ENCODE data around the gene CHD5.

CHD5 gene

GRCh38 chr1:6130036-6130435 lies 50.1 kb downstream of the CHD5 start:
- Histone ChIP-seq H2AFZ (ENCODE audit: low read length, unreplicated experiment) (no peak overlapping the region), H3K36me3 (ENCODE audit: insufficient read depth, low read length) (no peaks in the 10 kb centered on the region), H3K27me3 (ENCODE audit: insufficient read depth, low read length) (peaks cover 15% of the 10 kb centered on the region; the same call in 1 of the 2 replicates), H3K4me3 (ENCODE audit: low read depth, low read length) (no peak overlapping the region), H3K27ac (ENCODE audit: low read depth, low read length) (no peak overlapping the region), H3K4me1 (ENCODE audit: control insufficient read depth, insufficient read depth, low read length, unreplicated experiment) (no peaks in the 10 kb centered on the region), H3K79me2 (ENCODE audit: control insufficient read depth, insufficient read depth, low read length, unreplicated experiment) (no peaks in the 10 kb centered on the region)

- peaks cover 14% of the 10 kb centered on the region; the same call in 1 of the 2 replicates for H3K27me3 ChIP-seq (ENCODE audit: insufficient read depth, low read length)
- no peak overlapping the region for H3K27ac ChIP-seq (ENCODE audit: low read depth, low read length)
- H3K4me3 ChIP-seq (ENCODE audit: low read depth, low read length): no peak overlapping the region
- H3K79me2 ChIP-seq (ENCODE audit: control insufficient read depth, insufficient read depth, low read length, unreplicated experiment): no peaks in the 10 kb centered on the region
- no peaks in the 10 kb centered on the region for H3K36me3 ChIP-seq (ENCODE audit: insufficient read depth, low read length)
- H2AFZ ChIP-seq (ENCODE audit: low read length, unreplicated experiment): no peak overlapping the region
- no peaks in the 10 kb centered on the region for H3K4me1 ChIP-seq (ENCODE audit: control insufficient read depth, insufficient read depth, low read length, unreplicated experiment)
Measured at GRCh38 chr1:6129313-6129712, 50.8 kb downstream of the CHD5 start.

- no peaks in the 10 kb centered on the region for H3K79me2 ChIP-seq (ENCODE audit: control insufficient read depth, insufficient read depth, low read length, unreplicated experiment)
- no peaks in the 10 kb centered on the region for H3K36me3 ChIP-seq (ENCODE audit: insufficient read depth, low read length)
- no peak overlapping the region for H2AFZ ChIP-seq (ENCODE audit: low read length, unreplicated experiment)
- no peaks in the 10 kb centered on the region for H3K4me1 ChIP-seq (ENCODE audit: control insufficient read depth, insufficient read depth, low read length, unreplicated experiment)
- no peak overlapping the region for H3K27ac ChIP-seq (ENCODE audit: low read depth, low read length)
- H3K4me3 ChIP-seq (ENCODE audit: low read depth, low read length): no peak overlapping the region
- H3K27me3 ChIP-seq (ENCODE audit: insufficient read depth, low read length): peaks cover 10% of the 10 kb centered on the region; the same call in 1 of the 2 replicates
Measured at GRCh38 chr1:6128276-6129081, 51.6 kb downstream of the CHD5 start.

- peaks cover 3% of the 10 kb centered on the region; the same call in 1 of the 2 replicates for H3K27me3 ChIP-seq (ENCODE audit: insufficient read depth, low read length)
- H3K79me2 ChIP-seq (ENCODE audit: control insufficient read depth, insufficient read depth, low read length, unreplicated experiment): no peaks in the 10 kb centered on the region
- H3K27ac ChIP-seq (ENCODE audit: low read depth, low read length): no peak overlapping the region
- no peak overlapping the region for H2AFZ ChIP-seq (ENCODE audit: low read length, unreplicated experiment)
- H3K4me3 ChIP-seq (ENCODE audit: low read depth, low read length): no peak overlapping the region
- no peaks in the 10 kb centered on the region for H3K4me1 ChIP-seq (ENCODE audit: control insufficient read depth, insufficient read depth, low read length, unreplicated experiment)
- H3K36me3 ChIP-seq (ENCODE audit: insufficient read depth, low read length): no peaks in the 10 kb centered on the region
Measured at GRCh38 chr1:6127587-6128163, 52.4 kb downstream of the CHD5 start.

GRCh38 chr1:6126521-6127067 lies 53.5 kb downstream of the CHD5 start:
- Histone ChIP-seq H3K27ac (ENCODE audit: low read depth, low read length) (no peak overlapping the region), H3K79me2 (ENCODE audit: control insufficient read depth, insufficient read depth, low read length, unreplicated experiment) (no peaks in the 10 kb centered on the region), H2AFZ (ENCODE audit: low read length, unreplicated experiment) (no peak overlapping the region), H3K36me3 (ENCODE audit: insufficient read depth, low read length) (no peaks in the 10 kb centered on the region), H3K4me3 (ENCODE audit: low read depth, low read length) (no peak overlapping the region), H3K27me3 (ENCODE audit: insufficient read depth, low read length) (peaks cover 2% of the 10 kb centered on the region; the same call in 1 of the 2 replicates), H3K4me1 (ENCODE audit: control insufficient read depth, insufficient read depth, low read length, unreplicated experiment) (no peaks in the 10 kb centered on the region)

GRCh38 chr1:6126028-6126427 lies 54.1 kb downstream of the CHD5 start:
- no peaks in the 10 kb centered on the region for H3K79me2 ChIP-seq (ENCODE audit: control insufficient read depth, insufficient read depth, low read length, unreplicated experiment)
- no peaks in the 10 kb centered on the region for H3K4me1 ChIP-seq (ENCODE audit: control insufficient read depth, insufficient read depth, low read length, unreplicated experiment)
- H3K36me3 ChIP-seq (ENCODE audit: insufficient read depth, low read length): no peaks in the 10 kb centered on the region
- no peaks in the 10 kb centered on the region for H3K27me3 ChIP-seq (ENCODE audit: insufficient read depth, low read length)
- H3K4me3 ChIP-seq (ENCODE audit: low read depth, low read length): no peak overlapping the region
- no peak overlapping the region for H3K27ac ChIP-seq (ENCODE audit: low read depth, low read length)
- no peak overlapping the region for H2AFZ ChIP-seq (ENCODE audit: low read length, unreplicated experiment)

- H3K27me3 ChIP-seq (ENCODE audit: insufficient read depth, low read length): no peaks in the 10 kb centered on the region
- H2AFZ ChIP-seq (ENCODE audit: low read length, unreplicated experiment): no peak overlapping the region
- H3K27ac ChIP-seq (ENCODE audit: low read depth, low read length): no peak overlapping the region
- H3K79me2 ChIP-seq (ENCODE audit: control insufficient read depth, insufficient read depth, low read length, unreplicated experiment): no peaks in the 10 kb centered on the region
- H3K4me1 ChIP-seq (ENCODE audit: control insufficient read depth, insufficient read depth, low read length, unreplicated experiment): no peaks in the 10 kb centered on the region
- no peak overlapping the region for H3K4me3 ChIP-seq (ENCODE audit: low read depth, low read length)
- H3K36me3 ChIP-seq (ENCODE audit: insufficient read depth, low read length): no peaks in the 10 kb centered on the region
Measured at GRCh38 chr1:6125366-6125765, 54.8 kb downstream of the CHD5 start.

GRCh38 chr1:6124746-6125365 lies 55.3 kb downstream of the CHD5 start:
- H3K27me3 ChIP-seq (ENCODE audit: insufficient read depth, low read length): no peaks in the 10 kb centered on the region

GRCh38 chr1:6124341-6124740 lies 55.8 kb downstream of the CHD5 start:
- no peak overlapping the region for H2AFZ ChIP-seq (ENCODE audit: low read length, unreplicated experiment)
- no peaks in the 10 kb centered on the region for H3K36me3 ChIP-seq (ENCODE audit: insufficient read depth, low read length)
- no peaks in the 10 kb centered on the region for H3K4me1 ChIP-seq (ENCODE audit: control insufficient read depth, insufficient read depth, low read length, unreplicated experiment)
- no peaks in the 10 kb centered on the region for H3K27me3 ChIP-seq (ENCODE audit: insufficient read depth, low read length)
- no peaks in the 10 kb centered on the region for H3K79me2 ChIP-seq (ENCODE audit: control insufficient read depth, insufficient read depth, low read length, unreplicated experiment)
- no peak overlapping the region for H3K27ac ChIP-seq (ENCODE audit: low read depth, low read length)
- no peak overlapping the region for H3K4me3 ChIP-seq (ENCODE audit: low read depth, low read length)

More at GRCh38 chr1:6124746-6125365, 55.3 kb downstream of the CHD5 start:
- Histone ChIP-seq H3K79me2 (ENCODE audit: control insufficient read depth, insufficient read depth, low read length, unreplicated experiment) (no peaks in the 10 kb centered on the region), H3K36me3 (ENCODE audit: insufficient read depth, low read length) (no peaks in the 10 kb centered on the region), H3K27ac (ENCODE audit: low read depth, low read length) (no peak overlapping the region), H3K4me3 (ENCODE audit: low read depth, low read length) (no peak overlapping the region), H3K4me1 (ENCODE audit: control insufficient read depth, insufficient read depth, low read length, unreplicated experiment) (no peaks in the 10 kb centered on the region), H2AFZ (ENCODE audit: low read length, unreplicated experiment) (no peak overlapping the region)

- Histone ChIP-seq H3K27me3 (ENCODE audit: insufficient read depth, low read length) (no peaks in the 10 kb centered on the region), H3K4me1 (ENCODE audit: control insufficient read depth, insufficient read depth, low read length, unreplicated experiment) (no peaks in the 10 kb centered on the region), H3K4me3 (ENCODE audit: low read depth, low read length) (no peak overlapping the region), H3K36me3 (ENCODE audit: insufficient read depth, low read length) (no peaks in the 10 kb centered on the region), H3K79me2 (ENCODE audit: control insufficient read depth, insufficient read depth, low read length, unreplicated experiment) (no peaks in the 10 kb centered on the region), H3K27ac (ENCODE audit: low read depth, low read length) (no peak overlapping the region), H2AFZ (ENCODE audit: low read length, unreplicated experiment) (no peak overlapping the region)
Measured at GRCh38 chr1:6123816-6124215, 56.3 kb downstream of the CHD5 start.
